ENCODE data around the gene KIAA0825. TPM values are rescaled to one million over a fixed set of nuclear protein-coding genes. Genes with fewer than 3 reads are reported as not detected.

KIAA0825 gene
- total RNA-seq, 4 donors from 2014 or later, result 4.8 to 11.8 (median 7.2) TPM

- no peaks in the 10 kb centered on the region for H3K27me3 ChIP-seq
- peaks cover 0 to 6% (median 3%) of the 10 kb centered on the region in 4 donors for H3K9me3 ChIP-seq
- no peaks in the 10 kb centered on the region for H3K36me3 ChIP-seq
- H3K4me1 ChIP-seq, result no peaks in the 10 kb centered on the region
- DNase-seq (ENCODE audit: low spot score in 2 of 2), result no peak
- TF ChIP-seq CTCF (IDR thresholded peaks at IDR 0.05) (no peak), POLR2A (IDR thresholded peaks at IDR 0.05) (no peak), EP300 (IDR thresholded peaks at IDR 0.05) (no peak)
- 85 to 88% methylated on average over 2 of the region's 2 CpGs for WGBS, 2 donors
- H3K4me3 ChIP-seq, result no peak overlapping the region
- no peak overlapping the region for H3K27ac ChIP-seq
These were observed 450.3 kb downstream of the KIAA0825 start for GRCh38 chr5:94168151-94168550.

- Histone ChIP-seq H3K27me3 (no peaks in the 10 kb centered on the region), H3K9me3 (peaks cover 0 to 6% (median 3%) of the 10 kb centered on the region in 4 donors), H3K4me3 (no peak overlapping the region), H3K27ac (no peak overlapping the region), H3K36me3 (no peaks in the 10 kb centered on the region), H3K4me1 (no peaks in the 10 kb centered on the region)
- 60 to 76% methylated on average over 1 of the region's 1 CpG for WGBS, 2 donors
- no peak for TF ChIP-seq EP300 (IDR thresholded peaks at IDR 0.05)
- TF ChIP-seq CTCF (IDR thresholded peaks at IDR 0.05), result no peak
- no peak for TF ChIP-seq POLR2A (IDR thresholded peaks at IDR 0.05)
- no peak for DNase-seq (ENCODE audit: low spot score in 2 of 2)
These were observed 456.6 kb downstream of the KIAA0825 start for GRCh38 chr5:94161801-94162200.

GRCh38 chr5:94159144-94159543, 459.3 kb downstream of the KIAA0825 start:
- no peak overlapping the region for H3K4me3 ChIP-seq
- TF ChIP-seq CTCF (IDR thresholded peaks at IDR 0.05), result no peak
- no peak for TF ChIP-seq EP300 (IDR thresholded peaks at IDR 0.05)
- TF ChIP-seq POLR2A (IDR thresholded peaks at IDR 0.05), result no peak
- WGBS, 2 donors, result 77 to 95% methylated on average over 4 of the region's 4 CpGs
- H3K9me3 ChIP-seq, result peaks cover 0 to 6% (median 2%) of the 10 kb centered on the region in 4 donors
- H3K27me3 ChIP-seq, result no peaks in the 10 kb centered on the region
- no peak for DNase-seq (ENCODE audit: low spot score in 2 of 2)
- no peak overlapping the region for H3K27ac ChIP-seq
- H3K36me3 ChIP-seq, result no peaks in the 10 kb centered on the region
- H3K4me1 ChIP-seq, result no peaks in the 10 kb centered on the region

GRCh38 chr5:94157704-94158539, 460.5 kb downstream of the KIAA0825 start:
- Histone ChIP-seq H3K27me3 (no peaks in the 10 kb centered on the region), H3K9me3 (no peaks in the 10 kb centered on the region), H3K36me3 (no peaks in the 10 kb centered on the region), H3K4me1 (no peaks in the 10 kb centered on the region), H3K4me3 (no peak overlapping the region), H3K27ac (no peak overlapping the region)
- no peak for DNase-seq (ENCODE audit: low spot score in 2 of 2)
- TF ChIP-seq EP300 (IDR thresholded peaks at IDR 0.05) (no peak), POLR2A (IDR thresholded peaks at IDR 0.05) (no peak)
- WGBS, 2 donors, result 37 to 45% methylated on average over 4 of the region's 4 CpGs

GRCh38 chr5:94154672-94155071, 463.7 kb downstream of the KIAA0825 start:
- Histone ChIP-seq H3K4me3 (no peak overlapping the region), H3K27ac (no peak overlapping the region), H3K27me3 (no peaks in the 10 kb centered on the region), H3K36me3 (no peaks in the 10 kb centered on the region), H3K9me3 (peaks cover 0 to 4% (median 0%) of the 10 kb centered on the region in 4 donors), H3K4me1 (no peaks in the 10 kb centered on the region)
- 90 to 95% methylated on average over 2 of the region's 2 CpGs for WGBS, 2 donors
- TF ChIP-seq EP300 (IDR thresholded peaks at IDR 0.05) (no peak), CTCF (IDR thresholded peaks at IDR 0.05) (no peak), POLR2A (IDR thresholded peaks at IDR 0.05) (no peak)
- DNase-seq (ENCODE audit: low spot score in 2 of 2), result no peak

Measured in tibial nerve (tissue), 4 donors.